Measurements from ENCODE around the gene NELL1.
"Not testable (repeated sequence)": the region's sequence is repeated elsewhere in the genome, so short reads cannot be mapped to it uniquely, and the experiment has no call there.

DNA sequence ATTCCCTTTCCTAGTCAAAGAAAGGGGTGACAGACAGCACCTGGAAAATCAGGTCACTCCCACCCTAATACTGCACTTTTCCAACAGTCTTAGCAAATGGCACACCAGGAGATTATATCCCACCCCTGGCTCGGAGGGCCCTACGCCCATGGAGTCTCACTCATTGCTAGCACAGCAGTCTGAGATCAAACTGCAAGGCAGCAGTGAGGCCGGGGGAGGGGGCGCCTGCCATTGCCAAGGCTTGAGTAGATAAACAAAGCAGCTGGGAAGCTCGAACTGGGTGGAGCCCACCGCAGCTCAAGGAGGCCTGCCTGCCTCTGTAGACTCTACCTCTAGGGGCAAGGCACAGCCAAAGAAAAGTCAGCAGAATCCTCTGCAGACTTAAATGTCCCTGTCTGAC lies 602.8 kb downstream of the NELL1 start:
- TF ChIP-seq, protein P1, sequence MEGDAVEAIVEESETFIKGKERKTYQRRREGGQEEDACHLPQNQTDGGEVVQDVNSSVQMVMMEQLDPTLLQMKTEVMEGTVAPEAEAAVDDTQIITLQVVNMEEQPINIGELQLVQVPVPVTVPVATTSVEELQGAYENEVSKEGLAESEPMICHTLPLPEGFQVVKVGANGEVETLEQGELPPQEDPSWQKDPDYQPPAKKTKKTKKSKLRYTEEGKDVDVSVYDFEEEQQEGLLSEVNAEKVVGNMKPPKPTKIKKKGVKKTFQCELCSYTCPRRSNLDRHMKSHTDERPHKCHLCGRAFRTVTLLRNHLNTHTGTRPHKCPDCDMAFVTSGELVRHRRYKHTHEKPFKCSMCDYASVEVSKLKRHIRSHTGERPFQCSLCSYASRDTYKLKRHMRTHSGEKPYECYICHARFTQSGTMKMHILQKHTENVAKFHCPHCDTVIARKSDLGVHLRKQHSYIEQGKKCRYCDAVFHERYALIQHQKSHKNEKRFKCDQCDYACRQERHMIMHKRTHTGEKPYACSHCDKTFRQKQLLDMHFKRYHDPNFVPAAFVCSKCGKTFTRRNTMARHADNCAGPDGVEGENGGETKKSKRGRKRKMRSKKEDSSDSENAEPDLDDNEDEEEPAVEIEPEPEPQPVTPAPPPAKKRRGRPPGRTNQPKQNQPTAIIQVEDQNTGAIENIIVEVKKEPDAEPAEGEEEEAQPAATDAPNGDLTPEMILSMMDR (IDR thresholded peaks at IDR 0.05; ENCODE audit: insufficient read depth, low read length) = not testable (repeated sequence)
- not testable (repeated sequence) for TF ChIP-seq POLR2AphosphoS5 (IDR thresholded peaks at IDR 0.05; ENCODE audit: low read depth); GABPA (IDR thresholded peaks at IDR 0.05; ENCODE audit: low read depth); SPI1 (IDR thresholded peaks at IDR 0.05; ENCODE audit: borderline replicate concordance, low read depth)
- TF ChIP-seq, protein P2, sequence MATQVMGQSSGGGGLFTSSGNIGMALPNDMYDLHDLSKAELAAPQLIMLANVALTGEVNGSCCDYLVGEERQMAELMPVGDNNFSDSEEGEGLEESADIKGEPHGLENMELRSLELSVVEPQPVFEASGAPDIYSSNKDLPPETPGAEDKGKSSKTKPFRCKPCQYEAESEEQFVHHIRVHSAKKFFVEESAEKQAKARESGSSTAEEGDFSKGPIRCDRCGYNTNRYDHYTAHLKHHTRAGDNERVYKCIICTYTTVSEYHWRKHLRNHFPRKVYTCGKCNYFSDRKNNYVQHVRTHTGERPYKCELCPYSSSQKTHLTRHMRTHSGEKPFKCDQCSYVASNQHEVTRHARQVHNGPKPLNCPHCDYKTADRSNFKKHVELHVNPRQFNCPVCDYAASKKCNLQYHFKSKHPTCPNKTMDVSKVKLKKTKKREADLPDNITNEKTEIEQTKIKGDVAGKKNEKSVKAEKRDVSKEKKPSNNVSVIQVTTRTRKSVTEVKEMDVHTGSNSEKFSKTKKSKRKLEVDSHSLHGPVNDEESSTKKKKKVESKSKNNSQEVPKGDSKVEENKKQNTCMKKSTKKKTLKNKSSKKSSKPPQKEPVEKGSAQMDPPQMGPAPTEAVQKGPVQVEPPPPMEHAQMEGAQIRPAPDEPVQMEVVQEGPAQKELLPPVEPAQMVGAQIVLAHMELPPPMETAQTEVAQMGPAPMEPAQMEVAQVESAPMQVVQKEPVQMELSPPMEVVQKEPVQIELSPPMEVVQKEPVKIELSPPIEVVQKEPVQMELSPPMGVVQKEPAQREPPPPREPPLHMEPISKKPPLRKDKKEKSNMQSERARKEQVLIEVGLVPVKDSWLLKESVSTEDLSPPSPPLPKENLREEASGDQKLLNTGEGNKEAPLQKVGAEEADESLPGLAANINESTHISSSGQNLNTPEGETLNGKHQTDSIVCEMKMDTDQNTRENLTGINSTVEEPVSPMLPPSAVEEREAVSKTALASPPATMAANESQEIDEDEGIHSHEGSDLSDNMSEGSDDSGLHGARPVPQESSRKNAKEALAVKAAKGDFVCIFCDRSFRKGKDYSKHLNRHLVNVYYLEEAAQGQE (IDR thresholded peaks at IDR 0.05; ENCODE audit: insufficient replicate concordance, low read depth) = not testable (repeated sequence)
